ENCODE results near the gene A1BG.
A peak's percentile ranks its signal among the peaks of the same experiment; 100 is the strongest.
"Not testable (repeated sequence)": the region's sequence is repeated elsewhere in the genome, so short reads cannot be mapped to it uniquely, and the experiment has no call there.

Gene A1BG

DNA sequence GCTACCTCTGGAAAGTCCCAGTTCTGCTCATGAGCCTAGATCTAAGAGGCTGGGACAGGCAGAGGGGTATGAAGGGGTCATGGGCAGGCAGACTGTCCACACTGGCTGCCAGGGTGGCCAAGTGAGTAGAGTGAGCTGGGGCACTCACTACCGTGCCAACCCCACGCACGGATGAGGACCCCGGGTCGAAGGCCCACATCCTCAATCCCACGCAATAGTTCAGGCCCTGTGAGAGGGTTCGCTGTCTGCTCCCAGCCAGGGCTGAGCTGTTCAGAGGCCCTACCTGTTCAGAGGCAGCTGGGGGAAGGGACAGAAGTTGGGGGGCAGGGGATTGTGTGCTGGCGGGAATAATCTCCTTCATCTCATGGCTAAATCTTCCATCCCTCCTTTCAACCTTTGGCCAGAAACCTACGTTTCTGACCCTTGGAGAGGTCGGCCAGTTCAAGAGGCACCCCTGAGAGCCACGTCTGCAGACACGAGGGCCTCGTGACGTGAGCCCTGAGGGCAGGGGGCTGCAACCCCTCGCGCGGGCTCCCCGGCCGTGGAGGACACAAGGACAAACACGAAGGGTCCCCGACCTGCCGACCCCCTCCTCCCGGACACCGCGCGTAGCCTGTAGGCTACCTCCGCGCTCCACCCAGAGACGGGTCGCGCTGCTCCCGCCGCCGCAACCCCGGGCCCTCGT, 32.7 kb upstream of the A1BG start:
- peak; percentile 71 for DNase-seq

DNA sequence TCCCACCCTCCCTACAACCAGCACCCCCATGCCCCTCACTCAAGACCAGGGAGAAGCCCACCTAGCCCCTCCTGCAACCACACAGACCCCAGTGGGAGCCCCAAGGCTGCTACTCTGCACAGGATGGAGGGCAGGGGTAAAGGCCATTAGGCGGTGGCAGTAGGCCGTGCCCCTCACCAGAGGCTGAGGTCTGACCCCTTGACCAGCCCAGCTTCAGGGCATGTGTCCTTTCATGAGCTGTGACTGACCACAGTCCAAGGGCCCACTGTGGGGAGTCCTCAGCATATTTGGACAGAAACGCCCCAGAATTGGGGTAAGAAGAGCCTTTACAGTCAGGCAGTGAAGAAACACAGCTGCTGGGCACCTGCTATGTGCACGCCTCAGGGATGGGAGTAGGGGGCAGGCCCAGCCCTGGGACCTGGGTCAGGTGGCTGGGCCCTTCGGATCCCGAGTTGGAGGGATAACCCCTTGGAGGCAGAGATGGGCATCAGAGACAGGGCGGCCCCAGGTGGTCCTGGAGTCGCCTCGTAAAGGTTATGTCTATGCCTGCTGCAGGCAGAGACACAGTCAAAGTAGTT, 32.1 kb upstream of the A1BG start:
- no peak for DNase-seq

DNA sequence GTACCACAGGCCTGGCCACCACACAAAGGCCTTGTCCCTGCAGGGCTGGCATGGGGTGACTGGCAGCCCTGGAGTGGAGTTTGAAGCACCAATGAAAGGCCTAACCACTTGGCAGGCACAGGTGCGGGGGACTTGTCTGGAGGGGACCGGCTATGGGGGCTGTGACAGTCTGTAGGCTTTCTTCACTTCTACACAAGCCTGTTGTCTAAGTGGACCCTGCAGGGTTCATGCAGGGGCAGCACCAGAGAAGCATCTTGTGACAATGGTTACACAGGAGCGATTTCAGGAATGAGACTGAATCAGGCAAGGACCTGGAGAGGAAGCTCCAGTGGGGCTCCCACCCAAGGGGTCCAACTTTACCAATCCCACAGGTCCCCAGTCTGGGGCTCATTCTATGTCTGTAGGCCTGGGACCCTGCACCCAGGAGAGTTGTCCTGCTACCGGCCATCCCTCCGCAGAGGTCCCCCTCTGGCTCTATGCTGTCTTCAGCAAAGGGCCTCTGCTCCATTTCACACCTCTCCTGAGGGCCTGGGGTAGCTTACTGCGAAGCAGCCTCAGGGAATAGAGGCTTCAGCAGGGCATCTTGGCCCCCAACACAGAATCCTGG, 29.8 kb upstream of the A1BG start:
- DNase-seq: no peak

- DNase-seq: no peak
These were observed 28.3 kb upstream of the A1BG start for GRCh38 chr19:58381460-58382212.

DNA sequence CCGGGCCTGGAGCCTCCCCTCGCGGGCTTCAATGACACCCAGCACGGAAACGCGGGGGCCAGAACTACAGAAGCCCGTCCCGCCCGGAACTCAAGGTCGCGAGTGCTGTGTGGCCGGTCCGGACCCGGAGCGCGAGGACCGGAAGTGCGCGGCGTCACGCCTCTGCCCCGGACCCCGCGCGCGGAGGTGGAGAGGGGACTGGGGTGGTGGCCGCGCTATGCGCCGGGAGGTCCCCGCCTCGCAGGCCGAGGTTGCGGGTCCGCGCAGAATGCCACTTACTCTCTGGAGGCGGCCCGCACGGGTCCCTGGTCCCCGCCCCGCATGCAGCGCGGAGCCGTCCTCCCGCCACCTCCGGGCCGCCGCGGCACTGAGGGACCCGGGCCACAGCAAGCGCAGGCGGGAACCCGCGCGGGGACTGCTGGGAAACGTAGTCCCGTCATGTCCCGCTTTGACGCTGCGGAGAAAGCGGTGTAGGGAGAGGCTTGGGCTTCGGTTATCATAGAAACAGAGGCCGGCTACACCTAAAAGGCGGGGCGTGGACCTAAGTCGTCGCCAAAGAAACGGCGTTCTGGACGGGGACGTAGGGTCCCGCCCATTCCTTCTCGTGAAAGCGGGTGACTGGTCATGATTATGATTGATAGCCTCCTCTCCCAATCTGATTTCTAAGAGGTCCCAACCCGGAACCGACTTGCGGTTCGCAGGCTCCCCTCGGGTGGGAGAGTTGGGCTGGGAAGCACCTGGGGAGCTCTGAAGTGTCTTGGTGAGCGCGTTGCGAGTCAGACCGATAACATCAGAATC, 27.6 kb upstream of the A1BG start, which contains the start of gene ZNF837:
ZNF837 (minus strand) TSS at position 369 of the 798 bp plus-strand sequence. CDS start 11,698 bp downstream, outside the sequence.
- DNase-seq: peak; percentile 100

- peak; percentile 64 for DNase-seq
These were observed 26.9 kb upstream of the A1BG start for GRCh38 chr19:58380037-58380661.

GRCh38 chr19:58379246-58379645, 26.0 kb upstream of the A1BG start:
- no peak for DNase-seq

- not testable (repeated sequence) for DNase-seq
These were observed 23.4 kb upstream of the A1BG start for GRCh38 chr19:58376724-58377123.

DNA sequence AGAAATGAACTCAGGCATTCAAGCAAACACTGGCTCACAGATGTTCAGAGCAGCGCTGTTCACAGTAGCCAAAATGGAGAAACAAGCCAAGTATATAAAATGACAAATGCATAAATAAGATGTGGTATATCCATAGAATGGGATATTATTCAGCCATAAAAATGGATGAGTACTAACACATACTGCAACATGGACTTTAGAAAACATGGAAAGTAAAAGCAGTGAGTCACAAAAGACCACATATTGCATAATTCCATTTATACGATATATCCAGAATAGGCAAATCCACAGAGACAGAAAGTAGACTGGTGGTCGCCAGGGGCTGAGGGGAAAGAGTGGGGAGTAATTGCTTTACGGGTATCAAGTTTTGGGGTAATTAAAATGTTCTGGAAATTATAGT, 20.9 kb upstream of the A1BG start:
- DNase-seq: no peak

GRCh38 chr19:58372311-58373133, 19.2 kb upstream of the A1BG start:
- DNase-seq: peak; percentile 39

DNA sequence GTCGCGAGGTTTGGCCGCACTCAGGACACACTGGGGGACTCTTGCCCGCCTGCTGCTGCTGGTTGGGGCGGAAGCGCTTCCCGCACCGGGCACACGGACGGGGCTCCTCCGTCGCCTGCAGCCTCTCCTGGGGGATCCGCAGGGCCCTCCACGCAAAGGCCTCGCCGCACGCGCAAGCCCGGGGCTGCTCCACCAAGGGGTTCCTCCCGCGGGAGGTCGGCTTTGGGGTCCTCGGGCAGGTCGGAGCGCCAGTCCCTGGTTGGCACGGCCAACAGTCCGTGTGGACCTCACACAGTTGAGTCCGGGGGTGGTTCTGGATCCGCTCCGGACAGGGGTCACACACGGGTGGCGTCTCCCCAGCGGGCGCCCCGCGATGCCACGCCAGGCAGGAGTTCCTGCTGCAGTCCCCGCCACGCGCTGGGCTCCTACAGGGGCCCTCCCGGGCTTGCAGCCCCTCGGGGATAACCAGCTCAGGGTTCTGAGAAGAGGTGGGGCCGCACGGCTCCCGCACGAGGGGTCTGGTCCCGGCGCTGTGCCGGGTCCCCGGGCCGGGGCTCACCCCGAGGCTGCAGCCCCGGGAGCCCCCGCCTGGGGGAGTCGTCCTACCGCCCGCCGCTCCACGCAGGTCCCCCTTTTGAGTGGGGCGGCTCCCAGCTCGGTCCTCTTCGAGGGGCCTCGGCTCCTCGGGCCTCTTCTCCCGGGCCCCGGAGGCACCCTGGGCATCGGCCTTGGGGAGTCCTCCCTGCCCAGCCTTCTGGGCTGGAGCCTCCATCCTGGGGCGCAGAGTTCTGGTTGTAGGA, 15.5 kb upstream of the A1BG start:
- no peak for DNase-seq

GRCh38 chr19:58367698-58368454, 14.6 kb upstream of the A1BG start:
- DNase-seq: no peak

GRCh38 chr19:58366585-58367430, 13.5 kb upstream of the A1BG start:
- no peak for DNase-seq

DNA sequence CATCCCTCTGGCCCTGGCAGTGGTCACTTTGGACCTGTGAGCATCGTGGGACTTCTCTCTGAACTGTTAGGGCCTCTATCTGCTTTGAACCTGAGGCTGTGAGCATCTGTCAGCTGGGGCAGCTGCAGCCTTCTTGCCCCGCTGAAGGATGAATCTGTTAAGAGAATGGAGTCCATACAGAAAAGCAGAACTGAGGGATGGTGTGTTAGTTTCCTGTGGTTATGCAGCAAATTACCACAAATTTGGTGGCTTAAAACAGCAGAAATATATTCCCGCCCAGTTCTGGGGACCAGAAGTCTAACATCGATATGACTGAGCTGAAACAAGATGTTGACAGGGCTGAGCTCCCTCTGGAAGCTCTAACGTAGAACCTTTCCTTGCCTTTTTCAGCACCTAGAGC, 10.9 kb upstream of the A1BG start:
- DNase-seq: no peak

DNA sequence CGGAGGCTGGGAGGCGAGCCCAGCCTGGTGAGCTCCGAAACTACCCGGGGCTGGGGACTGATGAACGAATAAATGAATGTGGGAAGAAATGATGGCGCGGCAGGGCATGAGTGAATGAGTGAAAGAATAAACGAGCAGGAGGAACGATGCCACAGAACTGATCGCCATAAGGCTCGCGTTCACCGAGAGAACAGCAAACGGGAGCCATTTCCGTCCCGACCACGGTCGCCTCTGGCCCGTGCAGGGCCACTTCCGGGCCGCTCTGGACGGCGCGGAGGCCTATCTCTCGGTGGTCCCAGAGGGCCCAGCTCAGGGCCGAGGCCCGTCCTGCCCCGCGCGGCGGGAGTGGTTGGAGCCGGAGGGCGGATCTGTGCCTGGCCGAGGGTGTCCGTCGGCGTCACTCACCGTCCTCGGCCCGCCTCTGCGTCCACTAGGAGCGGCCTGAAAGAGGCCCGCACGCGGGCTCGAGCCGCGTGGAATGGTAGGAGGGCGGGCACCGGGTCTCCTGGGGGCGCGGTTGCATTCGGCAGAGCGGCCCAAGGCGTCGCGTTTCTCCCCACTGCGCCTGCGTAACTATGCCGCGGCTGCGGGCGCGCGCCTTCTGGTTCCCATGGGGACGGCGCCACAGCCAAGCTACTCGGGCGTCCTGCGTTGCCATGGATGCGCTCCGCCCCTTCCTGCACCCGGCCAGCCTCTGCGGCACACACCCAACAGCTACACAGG, 9.1 kb upstream of the A1BG start, which contains the start of gene ZNF497:
ZNF497 (minus strand) TSS at position 480 of the 723 bp plus-strand sequence. CDS start 5,116 bp downstream, outside the sequence.
- peak; percentile 99 for DNase-seq

GRCh38 chr19:58361900-58362271, 8.6 kb upstream of the A1BG start:
- peak; percentile 90 for DNase-seq

GRCh38 chr19:58357481-58358145, 4.3 kb upstream of the A1BG start:
- no peak for DNase-seq
